HepG2 (cell line): Measurements from ENCODE around the gene DNAJC28.

Source experiments
- ARNT ChIP-seq: fragments of 450-650 bp; IDR thresholded peaks from 2 replicates; pipeline ENCODE4 v1.6.1; 2017
- CTCF ChIP-seq: sonication (generic); formaldehyde crosslinking; IDR thresholded peaks from 2 replicates; pipeline ENCODE4 v1.5.0; 2020; ENCODE audit warnings: mild to moderate bottlenecking, missing genetic modification reagents, moderate library complexity
- HCFC1 ChIP-seq: fragments of 150-350 bp; IDR thresholded peaks from 2 replicates; pipeline ENCODE4 v1.6.1; 2014; ENCODE audit warnings: low read depth, low read length
- JUNB ChIP-seq: sonication (generic); formaldehyde crosslinking; IDR thresholded peaks from 2 replicates; pipeline ENCODE4 v1.8.0; 2022; ENCODE audit warnings: missing genetic modification reagents, mild to moderate bottlenecking, borderline replicate concordance
- MAFK ChIP-seq, 2 experiments: IDR thresholded peaks in 1 of 2; conservative IDR thresholded peaks in 1 of 2; 2 replicates each; pipeline ENCODE4 v1.6.1; 2011; ENCODE audit warnings: improper control_type of control experiment in 2 of 2, low read length in 2 of 2
- NR2C2 ChIP-seq: sonication (generic); formaldehyde crosslinking; IDR thresholded peaks from 2 replicates; pipeline ENCODE4 v1.4.0; 2020; ENCODE audit warnings: missing genetic modification reagents, mild to moderate bottlenecking, moderate library complexity, borderline replicate concordance
- POLR2A ChIP-seq, 2 experiments: IDR thresholded peaks; 2 replicates each; pipeline ENCODE4 v1.6.1; 2011; ENCODE audit warnings: low read depth in 2 of 2, low read length in 2 of 2, mild to moderate bottlenecking in 1 of 2, moderate library complexity in 1 of 2; ENCODE audit not compliant: insufficient read depth in 1 of 2
- RBAK ChIP-seq: sonication (generic); formaldehyde crosslinking; IDR thresholded peaks from 2 replicates; pipeline ENCODE4 v1.5.1; 2020; ENCODE audit warnings: mild to moderate bottlenecking, missing genetic modification reagents
- SMAD3 ChIP-seq: sonication (generic); formaldehyde crosslinking; IDR thresholded peaks from 2 replicates; pipeline ENCODE4 v1.4.0; 2020; ENCODE audit warnings: missing genetic modification reagents
- SP2 ChIP-seq: sonication (generic); formaldehyde crosslinking; IDR thresholded peaks from 2 replicates; pipeline ENCODE4 v1.5.1; 2020; ENCODE audit warnings: mild to moderate bottlenecking, missing genetic modification reagents
- ZSCAN30 ChIP-seq: sonication (generic); formaldehyde crosslinking; IDR thresholded peaks from 2 replicates; pipeline ENCODE4 v1.5.0; 2020; ENCODE audit warnings: mild to moderate bottlenecking, missing genetic modification reagents
- TF ChIP-seq, protein P1 (sequence below): IDR thresholded peaks from 2 replicates; pipeline ENCODE4 v1.6.1; 2012; ENCODE audit warnings: inconsistent platforms
- TF ChIP-seq, protein P2 (sequence below): sonication (generic); formaldehyde crosslinking; IDR thresholded peaks from 2 replicates; pipeline ENCODE4 v1.5.0; 2020; ENCODE audit warnings: missing genetic modification reagents

- no peak for TF ChIP-seq ARNT
- TF ChIP-seq RBAK (CRISPR knock-in tag) = no peak
- no peak for TF ChIP-seq CTCF (CRISPR knock-in tag)
- no peak for TF ChIP-seq SMAD3
- TF ChIP-seq, protein P1, sequence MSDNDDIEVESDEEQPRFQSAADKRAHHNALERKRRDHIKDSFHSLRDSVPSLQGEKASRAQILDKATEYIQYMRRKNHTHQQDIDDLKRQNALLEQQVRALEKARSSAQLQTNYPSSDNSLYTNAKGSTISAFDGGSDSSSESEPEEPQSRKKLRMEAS = no peak
- TF ChIP-seq MAFK (conservative IDR thresholded peaks at IDR 0.05 in 1 of 2, IDR thresholded peaks at IDR 0.05 in 1 of 2; ENCODE audit: low read length in 2 of 2) = no peak
- no peak for TF ChIP-seq ZSCAN30 (CRISPR knock-in tag)
- TF ChIP-seq HCFC1 = no peak
- no peak for TF ChIP-seq JUNB
- no peak for TF ChIP-seq POLR2A (IDR thresholded peaks at IDR 0.05; ENCODE audit: insufficient read depth in 1 of 2, low read depth in 2 of 2, low read length in 2 of 2)
- TF ChIP-seq NR2C2 (CRISPR knock-in tag) = no peak
- TF ChIP-seq, protein P2, sequence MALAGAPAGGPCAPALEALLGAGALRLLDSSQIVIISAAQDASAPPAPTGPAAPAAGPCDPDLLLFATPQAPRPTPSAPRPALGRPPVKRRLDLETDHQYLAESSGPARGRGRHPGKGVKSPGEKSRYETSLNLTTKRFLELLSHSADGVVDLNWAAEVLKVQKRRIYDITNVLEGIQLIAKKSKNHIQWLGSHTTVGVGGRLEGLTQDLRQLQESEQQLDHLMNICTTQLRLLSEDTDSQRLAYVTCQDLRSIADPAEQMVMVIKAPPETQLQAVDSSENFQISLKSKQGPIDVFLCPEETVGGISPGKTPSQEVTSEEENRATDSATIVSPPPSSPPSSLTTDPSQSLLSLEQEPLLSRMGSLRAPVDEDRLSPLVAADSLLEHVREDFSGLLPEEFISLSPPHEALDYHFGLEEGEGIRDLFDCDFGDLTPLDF = no peak
- TF ChIP-seq SP2 (CRISPR knock-in tag) = no peak
Measured at GRCh38 chr21:33449616-33450015, 41.9 kb downstream of the DNAJC28 start.
